ENCODE results near the gene RIMBP2.
"Not testable (repeated sequence)": the region's sequence is repeated elsewhere in the genome, so short reads cannot be mapped to it uniquely, and the experiment has no call there.

RIMBP2 gene

DNA sequence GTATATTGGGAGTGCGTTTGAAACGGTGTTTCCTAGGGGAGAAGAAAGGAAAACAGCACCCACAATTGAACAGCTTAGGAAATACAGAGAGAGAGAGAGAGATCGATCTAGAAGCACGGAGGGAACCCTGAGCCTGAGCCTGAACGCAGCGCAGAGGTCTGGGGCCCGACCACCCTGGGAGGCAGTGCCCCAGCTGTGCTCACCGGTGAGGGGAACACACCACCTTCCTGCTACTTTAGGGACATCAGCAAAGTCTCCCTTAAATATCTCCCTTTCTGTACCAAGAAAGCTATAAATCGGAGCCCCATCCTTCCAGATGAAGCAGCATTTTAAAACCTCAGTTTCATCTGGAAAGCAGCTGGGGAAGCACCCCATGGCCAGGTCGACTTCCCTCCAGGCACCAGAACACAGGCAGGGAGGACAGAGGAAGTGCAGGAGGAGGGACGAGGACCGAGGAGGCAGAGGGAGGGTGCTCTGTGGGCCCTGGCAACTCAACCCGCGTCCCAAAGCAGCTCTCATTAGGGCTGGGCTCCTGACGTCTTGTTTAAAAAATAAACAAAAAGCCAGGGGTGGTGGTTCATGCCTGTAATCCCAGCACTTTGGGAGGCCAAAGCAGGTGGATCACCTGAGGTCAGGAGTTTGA is 12.2 kb downstream of the RIMBP2 start:
- no peak for DNase-seq

- DNase-seq = no peak
These were observed 12.9 kb downstream of the RIMBP2 start for GRCh38 chr12:130702966-130703732.

GRCh38 chr12:130701402-130701744 is 14.7 kb downstream of the RIMBP2 start:
- DNase-seq = no peak

DNA sequence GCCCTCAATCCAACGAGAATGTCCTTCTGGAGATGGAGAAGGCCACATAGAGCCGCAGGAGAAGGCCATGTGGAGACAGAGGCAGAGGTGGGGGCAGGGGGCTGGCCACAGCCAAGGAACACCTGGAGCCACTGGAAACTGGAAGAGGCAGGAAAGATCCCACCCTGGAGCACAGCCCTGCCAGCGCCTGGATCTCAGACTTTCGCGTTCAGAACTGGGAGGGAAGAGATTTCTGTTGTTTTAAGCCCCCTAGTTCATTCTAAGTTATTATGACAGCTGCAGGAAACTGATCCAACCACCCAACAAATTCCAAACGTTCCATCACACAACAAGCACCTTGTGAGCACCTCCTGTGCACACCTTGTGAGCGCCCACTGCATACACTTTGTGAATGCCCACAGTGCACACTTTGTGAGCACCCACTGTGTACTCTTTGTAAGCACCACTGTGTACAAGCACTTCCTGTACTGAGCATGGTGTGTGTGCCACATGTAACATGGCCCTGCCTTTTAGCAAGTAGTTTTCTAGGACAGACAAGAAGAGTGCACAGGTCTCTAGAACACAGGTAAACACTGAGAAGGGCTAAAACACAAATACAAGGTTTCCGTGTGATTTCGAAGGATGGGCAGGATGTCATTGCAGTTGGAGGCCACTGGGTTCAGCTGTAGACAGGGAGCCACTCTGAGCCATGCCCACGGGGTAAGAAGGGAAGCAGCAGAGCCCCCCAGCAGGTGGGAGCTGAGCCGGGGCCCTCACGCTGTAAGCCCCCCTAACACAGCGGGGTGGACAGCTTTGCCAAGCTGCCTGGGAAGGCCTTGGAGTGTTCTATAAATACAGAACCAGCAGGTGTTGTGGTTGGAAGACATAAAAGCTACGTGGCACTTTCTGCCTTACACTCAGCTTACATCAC is 15.4 kb downstream of the RIMBP2 start:
- no peak for DNase-seq

DNA sequence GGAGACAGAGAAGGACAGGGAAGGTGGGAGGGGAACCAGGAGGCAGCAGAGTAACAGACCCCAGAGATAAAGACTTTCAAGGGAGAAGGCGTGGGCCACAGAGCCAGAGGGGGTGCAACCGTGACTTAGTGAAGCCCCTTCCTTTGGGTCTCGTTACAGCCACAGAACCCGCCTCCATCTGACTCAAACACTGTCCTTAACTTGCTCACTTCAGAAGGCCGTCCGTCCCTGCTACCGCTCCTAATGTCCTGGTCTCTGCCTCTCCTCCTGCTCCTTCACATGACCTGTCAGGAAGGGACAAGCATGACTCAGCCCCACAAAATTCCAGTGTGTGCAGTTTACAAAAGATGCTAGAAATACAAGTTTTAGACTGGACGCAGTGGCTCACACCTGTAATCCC is 18.0 kb downstream of the RIMBP2 start:
- DNase-seq = no peak

DNA sequence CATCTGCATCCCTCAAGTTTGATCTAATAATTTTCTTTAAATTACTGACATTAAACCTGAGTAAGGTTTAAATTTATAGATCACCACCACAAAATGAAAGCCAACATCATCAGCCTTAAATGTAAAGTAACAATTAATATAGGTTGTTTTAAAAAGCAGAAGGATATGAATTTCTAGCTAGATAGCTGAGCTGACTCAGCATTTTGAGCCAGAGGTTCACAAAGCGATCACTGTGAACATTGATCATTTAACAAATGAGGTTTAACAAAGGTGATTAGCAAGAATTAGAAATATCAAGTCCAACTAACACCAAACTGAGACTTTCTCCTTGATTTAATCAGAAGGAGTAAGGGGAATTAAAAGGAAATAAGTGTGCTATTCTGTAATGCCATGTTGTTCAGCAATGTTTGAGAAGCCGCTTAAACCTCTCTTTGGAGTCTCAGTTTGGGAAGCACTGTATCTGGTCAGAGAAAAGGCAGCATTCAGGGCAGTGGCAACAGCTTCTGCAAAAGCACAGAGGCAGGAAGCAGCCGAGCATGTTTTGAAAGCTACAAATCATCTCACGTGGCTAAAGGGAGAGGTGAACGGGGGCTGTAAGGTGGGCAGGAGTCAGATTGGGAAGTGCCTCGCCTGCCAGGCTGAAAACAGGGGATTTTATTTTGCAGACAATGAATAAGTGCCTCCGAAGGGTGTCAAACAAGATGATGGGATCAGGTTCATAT is 19.6 kb downstream of the RIMBP2 start:
- no peak for DNase-seq

- no peak for DNase-seq
These were observed 21.0 kb downstream of the RIMBP2 start for GRCh38 chr12:130695061-130695460.

- no peak for DNase-seq
These were observed 26.4 kb downstream of the RIMBP2 start for GRCh38 chr12:130689408-130690405.

GRCh38 chr12:130688999-130689398 is 27.1 kb downstream of the RIMBP2 start:
- DNase-seq = not testable (repeated sequence)

- no peak for DNase-seq
These were observed 28.0 kb downstream of the RIMBP2 start for GRCh38 chr12:130687796-130688778.

DNA sequence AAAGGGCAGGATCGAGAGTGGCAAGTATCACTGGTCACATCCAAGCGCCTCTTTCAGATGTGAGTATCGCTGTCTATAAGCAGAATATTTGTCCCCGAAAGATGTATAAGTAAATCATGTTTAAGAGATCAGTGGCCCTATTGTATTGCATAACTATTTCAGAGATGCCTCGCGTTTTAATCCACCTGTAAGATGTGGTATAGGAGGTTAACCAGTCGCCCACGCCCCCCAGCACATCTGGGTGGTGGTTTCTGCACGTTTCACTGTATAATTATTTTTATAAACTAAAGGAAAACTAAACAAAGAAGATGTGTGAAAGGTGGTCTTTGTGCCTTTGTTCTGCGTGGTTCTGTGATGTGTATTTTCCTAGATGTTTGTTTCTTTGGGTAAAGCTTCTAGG is 28.9 kb downstream of the RIMBP2 start:
- no peak for DNase-seq

- DNase-seq = no peak
These were observed 29.5 kb downstream of the RIMBP2 start for GRCh38 chr12:130686511-130686991.

DNA sequence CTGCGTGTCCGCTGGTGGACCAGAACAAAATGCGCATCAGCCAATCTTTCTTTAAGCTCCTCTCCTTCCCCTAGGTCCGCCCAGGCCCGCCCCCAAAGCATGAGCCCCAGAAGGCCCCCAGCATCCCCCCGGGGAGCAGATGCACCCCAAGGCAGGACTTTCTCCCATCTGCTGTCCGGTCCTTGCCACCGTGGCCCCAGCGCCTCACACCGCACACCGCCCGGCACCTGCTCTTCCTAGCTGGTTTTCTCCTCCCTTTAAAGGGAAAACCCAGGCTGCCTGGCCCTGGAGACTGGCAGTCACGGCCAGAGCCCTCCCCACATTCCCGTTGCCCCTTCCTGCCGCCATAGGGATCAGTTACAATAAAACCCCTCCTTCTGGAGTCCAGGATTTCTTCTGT is 30.2 kb downstream of the RIMBP2 start:
- no peak for DNase-seq

DNA sequence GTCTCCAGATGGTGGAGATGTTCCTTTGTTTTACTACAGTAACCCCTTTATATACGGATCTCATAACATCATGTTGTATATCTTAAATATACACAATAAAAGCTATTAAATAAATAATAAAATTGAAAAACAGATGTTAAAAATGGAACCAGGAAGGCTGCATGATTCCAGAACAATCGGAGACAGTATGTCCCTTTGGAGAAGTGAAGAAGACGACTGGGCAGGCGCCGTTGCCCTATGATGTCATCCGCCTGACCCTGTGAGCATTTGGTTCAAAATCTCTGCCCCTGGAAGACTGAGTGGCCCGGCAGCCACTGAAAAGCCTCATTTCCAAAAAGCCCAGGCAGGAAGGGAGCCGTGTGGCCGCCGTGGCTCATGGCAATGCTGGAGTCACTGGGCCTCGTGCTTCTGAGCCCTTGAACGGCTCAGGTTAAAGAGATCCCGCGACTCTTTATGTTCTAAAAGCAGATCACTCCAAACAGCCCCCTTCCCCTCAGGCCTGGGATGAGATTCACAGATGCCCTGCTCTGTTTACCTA is 30.8 kb downstream of the RIMBP2 start:
- DNase-seq = no peak

DNA sequence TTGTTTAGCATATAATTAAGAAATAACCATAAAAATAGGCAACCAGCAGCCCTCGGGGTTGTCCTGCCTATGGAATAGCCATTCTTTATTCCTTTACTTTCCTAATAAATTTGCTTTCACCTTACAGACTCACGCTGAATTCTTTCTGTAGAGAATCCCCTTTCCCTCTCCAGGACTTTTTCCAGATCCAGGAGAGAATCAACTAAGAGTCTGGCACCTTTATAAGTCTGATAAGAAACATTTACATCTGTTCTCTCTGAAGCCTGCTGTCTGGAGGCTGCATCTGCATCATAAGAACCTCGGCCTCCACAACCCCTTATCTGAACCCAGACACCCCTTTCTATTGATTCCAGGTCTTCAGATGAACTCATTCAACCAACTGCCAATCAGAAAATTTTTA is 32.3 kb downstream of the RIMBP2 start:
- DNase-seq = no peak

DNA sequence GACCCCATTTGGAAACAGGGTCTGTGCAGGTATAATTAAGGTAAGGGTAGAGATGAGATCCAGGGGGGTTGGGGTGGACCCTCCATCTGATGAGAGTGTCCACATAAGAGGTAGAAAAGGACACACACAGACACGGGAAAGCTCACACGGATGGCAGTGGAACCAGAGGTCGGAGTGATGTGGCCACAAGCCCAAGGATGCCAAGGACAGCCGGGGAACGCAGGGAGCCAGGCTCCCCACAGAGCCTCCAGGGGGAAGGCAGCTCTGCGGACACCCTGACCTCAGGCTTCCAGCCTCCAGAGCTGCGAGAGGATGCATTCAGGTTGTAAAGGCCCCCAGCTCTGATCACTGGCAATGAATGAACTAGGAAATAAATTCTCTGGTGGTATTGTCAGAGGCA is 33.0 kb downstream of the RIMBP2 start:
- DNase-seq = no peak

DNA sequence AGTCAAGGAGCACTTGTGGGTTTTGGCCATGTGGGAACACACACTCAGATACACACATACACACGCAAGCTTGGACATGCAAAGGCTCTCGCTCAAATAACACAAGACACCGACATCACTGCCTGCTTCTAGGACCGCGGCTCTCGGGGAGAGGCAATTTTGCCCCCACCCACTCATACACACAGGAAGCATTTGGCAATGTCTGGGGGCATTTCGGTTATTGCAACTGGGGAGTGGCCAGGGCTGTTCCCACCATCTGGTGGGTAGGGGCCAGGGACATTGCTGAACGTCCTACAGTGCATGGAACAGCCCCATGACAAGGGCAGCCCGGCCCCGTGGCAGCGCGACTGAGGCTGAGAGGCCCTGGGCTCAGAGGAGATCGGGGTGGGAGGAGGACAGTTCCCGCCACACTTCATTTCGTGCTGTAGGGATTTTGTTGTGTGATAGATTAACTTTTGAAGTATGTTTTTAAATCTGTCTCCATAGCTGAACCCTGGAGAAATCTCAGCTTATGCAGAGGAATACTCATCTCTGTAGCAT is 35.6 kb downstream of the RIMBP2 start:
- no peak for DNase-seq

GRCh38 chr12:130677957-130678558 is 38.0 kb downstream of the RIMBP2 start:
- no peak for DNase-seq

- DNase-seq = no peak
These were observed 40.3 kb downstream of the RIMBP2 start for GRCh38 chr12:130675791-130676190.

All from amniotic stem cell (primary cell).